Neural crest cell (in vitro differentiated cells): ENCODE results near the gene SLC26A1. TPM values are rescaled to one million over a fixed set of nuclear protein-coding genes. Genes with fewer than 3 reads are reported as not detected.

Source experiments
- DNase-seq: peaks from one replicate; pipeline ENCODE4 v3.0.0; 2021; ENCODE audit warnings: low read depth, mixed read lengths, low spot score
- H3K27ac Mint-ChIP-seq: one replicate; pipeline ENCODE4 v1.8.0; 2021; ENCODE audit warnings: mild to moderate bottlenecking, mixed read lengths; ENCODE audit not compliant: unreplicated experiment
- H3K27me3 Mint-ChIP-seq: 2 replicates; pipeline ENCODE4 v1.8.0; 2021; ENCODE audit warnings: low read depth, mild to moderate bottlenecking, mixed read lengths
- H3K36me3 Mint-ChIP-seq: 2 replicates; pipeline ENCODE4 v1.8.0; 2021; ENCODE audit warnings: low read depth, mild to moderate bottlenecking, mixed read lengths
- H3K4me1 Mint-ChIP-seq: 2 replicates; pipeline ENCODE4 v1.8.0; 2021; ENCODE audit warnings: mixed read lengths
- H3K4me3 Mint-ChIP-seq: one replicate; pipeline ENCODE4 v1.8.0; 2021; ENCODE audit warnings: mild to moderate bottlenecking, mixed read lengths
- H3K9me3 Mint-ChIP-seq: 2 replicates; pipeline ENCODE4 v1.8.0; 2021; ENCODE audit warnings: mixed read lengths
- CTCF ChIP-seq: fragments of 200-600 bp; sonication (generic); conservative IDR thresholded peaks from 2 replicates; pipeline ENCODE4 v1.5.0; 2021; ENCODE audit warnings: antibody characterized with exemption, mild to moderate bottlenecking
- total RNA-seq: library from RNA; stranded (reverse); gene quantifications from 2 replicates; pipeline ENCODE4 v1.2.1, GENCODE V29; 2021

Gene SLC26A1
- total RNA-seq, 1 donor from 2014 or later: 0.84 TPM

- Mint-ChIP-seq H3K4me3 (no peak overlapping the region), H3K4me1 (no peaks in the 10 kb centered on the region), H3K27me3 (no peaks in the 10 kb centered on the region), H3K36me3 (no peaks in the 10 kb centered on the region), H3K27ac (no peak overlapping the region), H3K9me3 (no peaks in the 10 kb centered on the region)
- no peak for TF ChIP-seq CTCF
- DNase-seq: no peak
Measured at GRCh38 chr4:966266-967112, 26.7 kb downstream of the SLC26A1 start.

- H3K9me3 Mint-ChIP-seq: no peaks in the 10 kb centered on the region
- no peaks in the 10 kb centered on the region for H3K27me3 Mint-ChIP-seq
- no peaks in the 10 kb centered on the region for H3K36me3 Mint-ChIP-seq
- H3K4me3 Mint-ChIP-seq: no peak overlapping the region
- no peak overlapping the region for H3K27ac Mint-ChIP-seq
- no peak for DNase-seq
- H3K4me1 Mint-ChIP-seq: no peaks in the 10 kb centered on the region
- no peak for TF ChIP-seq CTCF
Measured at GRCh38 chr4:965766-966134, 27.5 kb downstream of the SLC26A1 start.

GRCh38 chr4:965048-965765, 28.0 kb downstream of the SLC26A1 start:
- no peaks in the 10 kb centered on the region for H3K27me3 Mint-ChIP-seq
- DNase-seq: no peak
- H3K36me3 Mint-ChIP-seq: no peaks in the 10 kb centered on the region
- no peak overlapping the region for H3K27ac Mint-ChIP-seq
- no peaks in the 10 kb centered on the region for H3K4me1 Mint-ChIP-seq
- H3K9me3 Mint-ChIP-seq: no peaks in the 10 kb centered on the region
- no peak overlapping the region for H3K4me3 Mint-ChIP-seq
- TF ChIP-seq CTCF: no peak

GRCh38 chr4:964346-965025, 28.7 kb downstream of the SLC26A1 start:
- no peak for TF ChIP-seq CTCF
- Mint-ChIP-seq H3K27ac (no peak overlapping the region), H3K9me3 (no peaks in the 10 kb centered on the region), H3K4me3 (no peak overlapping the region), H3K36me3 (no peaks in the 10 kb centered on the region), H3K4me1 (no peaks in the 10 kb centered on the region), H3K27me3 (no peaks in the 10 kb centered on the region)
- DNase-seq: no peak

GRCh38 chr4:963276-964225, 29.7 kb downstream of the SLC26A1 start:
- DNase-seq: no peak

More at GRCh38 chr4:963276-964225, 29.7 kb downstream of the SLC26A1 start:
- Mint-ChIP-seq H3K4me3 (no peak overlapping the region), H3K27me3 (no peaks in the 10 kb centered on the region), H3K27ac (no peak overlapping the region), H3K9me3 (no peaks in the 10 kb centered on the region), H3K36me3 (no peaks in the 10 kb centered on the region), H3K4me1 (no peaks in the 10 kb centered on the region)
- no peak for TF ChIP-seq CTCF
